Peyer's patch (tissue), 4 donors: ENCODE data around the gene CLASRP.

ENCODE experiments used
- CTCF ChIP-seq, 6 experiments: fragments of 450-650 bp in 4 of 6; fragments of 200-600 bp in 2 of 6; sonication (generic) in 1 of 6; IDR thresholded peaks; one replicate each; pipeline ENCODE4 v1.5.1; 2017 to 2019; ENCODE audit warnings: antibody characterized with exemption in 6 of 6, mild to moderate bottlenecking in 3 of 6, moderate library complexity in 1 of 6
- POLR2A ChIP-seq, 2 donors: fragments of 450-650 bp; IDR thresholded peaks; one replicate each; pipeline ENCODE4 v1.5.1; 2017; ENCODE audit warnings: antibody characterized with exemption in 2 of 2, mild to moderate bottlenecking in 2 of 2, moderate library complexity in 2 of 2

DNA sequence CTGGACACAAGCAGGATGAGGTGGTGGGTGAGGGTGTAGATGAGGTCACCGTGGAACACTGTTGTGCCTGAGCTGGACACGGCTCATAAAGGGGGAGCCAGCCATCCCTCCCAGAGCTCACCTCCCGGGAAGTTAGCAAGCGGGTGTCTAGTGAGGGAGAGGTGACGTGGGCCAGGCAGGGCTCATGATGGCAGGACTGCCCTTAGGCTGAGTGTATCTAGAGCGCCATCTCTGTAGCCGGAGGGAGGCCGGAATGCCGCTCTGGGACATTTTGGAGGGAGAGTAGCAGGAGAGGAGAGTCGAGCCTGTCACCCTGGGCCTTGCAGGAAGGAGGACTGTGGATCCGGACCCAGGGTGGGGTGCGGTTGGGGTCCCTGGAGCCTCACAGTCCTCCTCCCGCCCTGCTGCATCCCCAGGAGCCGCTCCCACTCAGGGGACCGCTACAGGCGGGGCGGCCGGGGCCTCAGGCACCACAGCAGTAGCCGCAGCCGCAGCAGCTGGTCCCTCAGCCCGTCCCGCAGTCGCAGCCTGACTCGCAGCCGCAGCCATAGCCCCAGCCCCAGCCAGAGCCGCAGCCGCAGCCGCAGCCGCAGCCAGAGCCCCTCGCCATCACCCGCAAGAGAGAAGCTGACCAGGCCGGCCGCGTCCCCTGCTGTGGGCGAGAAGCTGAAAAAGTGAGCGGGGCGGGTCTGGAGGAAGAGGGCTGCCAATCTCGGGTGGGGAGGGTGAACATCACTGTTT, 28.2 kb downstream of the CLASRP start:
- TF ChIP-seq CTCF (IDR thresholded peaks at IDR 0.05) (no peak), POLR2A (IDR thresholded peaks at IDR 0.05) (no peak)
